HG03135 (cell line): ENCODE data around the gene SULT2A1.
"Not testable (repeated sequence)": the region's sequence is repeated elsewhere in the genome, so short reads cannot be mapped to it uniquely, and the experiment has no call there.

Experiments used
- ATAC-seq: cut with Tn5 transposase; IDR thresholded peaks from one replicate; pipeline ENCODE4 v1.9.1; 2021; ENCODE audit warnings: mild to moderate bottlenecking, moderate library complexity; ENCODE audit not compliant: unreplicated experiment

SULT2A1 gene

DNA sequence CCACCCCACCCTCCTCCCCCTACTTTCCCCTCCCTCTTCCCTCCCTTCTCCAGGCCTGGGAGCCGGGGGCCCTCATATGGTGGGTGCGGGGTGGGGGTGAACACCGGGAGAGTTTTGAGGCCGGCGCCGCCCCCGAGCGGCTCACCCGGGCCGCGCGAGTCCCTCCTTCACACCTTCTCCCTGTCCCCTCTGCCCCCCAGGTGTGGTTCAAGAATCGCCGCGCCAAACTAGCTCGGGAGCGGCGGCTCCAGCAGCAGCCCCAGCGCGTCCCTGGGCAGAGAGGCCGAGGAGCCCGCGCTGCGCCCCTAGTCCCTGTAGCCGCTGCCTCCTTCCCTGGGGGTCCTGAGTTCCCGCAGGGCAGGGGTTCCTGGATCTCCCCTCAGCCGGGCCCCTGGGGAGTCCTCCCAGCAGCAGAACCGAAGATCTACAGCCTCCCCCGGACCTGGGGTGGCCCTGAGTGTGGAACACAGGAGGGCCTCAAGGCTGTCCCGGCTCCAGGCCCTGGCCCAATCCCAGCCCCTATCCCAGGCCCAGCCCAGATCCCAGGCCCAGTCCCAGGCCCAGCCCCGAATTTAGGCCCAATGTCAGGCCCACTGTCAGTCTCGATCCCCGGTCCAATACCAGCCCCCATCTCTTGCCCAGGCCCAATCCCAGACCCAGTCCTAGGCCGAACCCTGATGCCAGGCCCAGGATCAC, 25.4 kb downstream of the SULT2A1 start:
- ATAC-seq = no peak

DNA sequence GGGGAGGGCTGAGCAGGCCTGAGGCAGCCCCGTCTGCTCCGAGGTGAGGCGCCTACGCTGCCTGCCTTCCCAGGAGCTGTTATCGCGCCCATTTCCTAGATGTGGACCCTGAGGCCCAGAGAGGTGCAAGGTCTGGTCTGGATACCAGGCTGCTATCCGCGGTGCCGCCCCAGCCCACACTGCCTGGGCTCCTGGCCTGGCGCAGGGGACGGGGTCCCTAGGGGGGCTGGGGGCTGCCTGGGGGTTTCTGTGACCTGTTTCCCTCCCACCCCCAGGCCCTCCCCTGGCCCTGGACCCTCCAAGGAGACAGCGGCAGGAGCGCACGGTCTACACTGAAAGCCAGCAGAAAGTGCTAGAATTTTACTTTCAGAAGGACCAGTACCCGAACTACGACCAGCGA, 26.3 kb downstream of the SULT2A1 start:
- not testable (repeated sequence) for ATAC-seq

DNA sequence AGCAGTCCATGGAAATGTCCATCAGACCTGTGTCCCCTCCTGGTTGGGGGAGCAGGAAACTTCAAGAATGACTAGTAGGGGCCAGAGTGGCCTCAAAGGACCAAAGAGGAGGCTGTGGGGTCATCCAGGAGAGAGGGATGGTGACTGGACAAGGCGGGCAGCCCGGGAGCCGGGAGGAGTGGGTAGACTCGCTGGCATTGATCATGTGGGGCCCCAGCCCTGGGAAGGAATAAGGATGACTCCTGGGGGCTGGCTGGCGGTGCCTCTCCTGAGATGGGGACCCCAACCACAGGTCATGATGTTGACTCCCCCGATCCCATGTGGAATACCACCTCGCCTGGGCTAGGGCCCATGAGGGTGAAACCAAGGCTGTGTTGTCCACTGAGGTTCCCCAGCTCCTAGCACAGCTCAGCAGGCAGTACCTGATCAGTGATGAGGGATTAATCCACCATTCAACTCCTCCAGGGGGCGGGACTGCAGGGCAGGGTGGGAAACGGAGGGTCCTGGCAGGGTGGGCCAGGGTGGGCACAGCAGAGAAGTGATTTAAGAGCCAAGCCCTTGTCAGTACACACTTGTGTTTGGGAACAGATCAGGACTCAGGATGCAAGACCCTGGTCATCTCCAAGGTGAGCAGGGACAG, 27.3 kb downstream of the SULT2A1 start, which contains the start of gene TPRX2:
Gene TPRX2, plus strand, starts transcription at position 590 of the 640 bp plus-strand sequence. Its CDS starts 12 bp downstream, at position 602.
- ATAC-seq = not testable (repeated sequence)

DNA sequence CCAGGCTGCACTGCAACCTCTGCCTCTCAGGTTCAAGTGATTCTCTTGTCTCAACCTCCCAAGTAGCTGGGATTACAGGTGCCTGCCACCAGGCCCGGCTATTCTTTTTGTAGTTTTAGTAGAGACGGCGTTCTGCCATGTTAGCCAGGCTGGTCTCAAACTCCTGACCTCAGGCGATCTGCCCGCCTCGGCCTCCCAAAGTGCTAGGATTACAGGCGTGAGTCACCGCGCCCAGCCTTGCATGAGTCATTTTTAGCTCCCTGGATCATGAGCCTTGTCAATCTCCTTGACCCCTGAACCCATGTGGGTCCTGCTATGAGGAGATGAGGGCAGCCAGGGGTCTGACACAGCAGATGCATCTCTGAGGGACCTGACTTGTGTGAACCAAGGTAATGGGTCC, 27.9 kb downstream of the SULT2A1 start:
- ATAC-seq = not testable (repeated sequence)

DNA sequence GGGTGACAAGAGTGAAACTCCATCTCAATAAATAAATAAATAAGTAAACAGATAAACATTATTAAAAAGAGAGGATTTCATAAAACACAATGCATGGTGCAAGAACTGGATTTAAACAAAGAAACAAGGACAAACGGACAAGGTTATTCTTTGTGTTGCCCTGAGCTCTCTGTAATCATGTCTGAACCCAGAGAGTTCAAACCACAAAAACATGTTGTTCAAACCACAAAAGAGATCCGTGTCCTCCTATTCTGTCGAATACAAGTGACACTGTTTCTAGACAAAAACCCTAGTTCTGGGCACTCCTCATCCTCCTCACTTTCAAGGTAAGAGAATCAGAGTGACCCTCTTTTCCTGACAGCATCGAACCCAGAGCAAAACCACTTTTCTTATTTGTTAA, 31.7 kb downstream of the SULT2A1 start:
- no peak for ATAC-seq

DNA sequence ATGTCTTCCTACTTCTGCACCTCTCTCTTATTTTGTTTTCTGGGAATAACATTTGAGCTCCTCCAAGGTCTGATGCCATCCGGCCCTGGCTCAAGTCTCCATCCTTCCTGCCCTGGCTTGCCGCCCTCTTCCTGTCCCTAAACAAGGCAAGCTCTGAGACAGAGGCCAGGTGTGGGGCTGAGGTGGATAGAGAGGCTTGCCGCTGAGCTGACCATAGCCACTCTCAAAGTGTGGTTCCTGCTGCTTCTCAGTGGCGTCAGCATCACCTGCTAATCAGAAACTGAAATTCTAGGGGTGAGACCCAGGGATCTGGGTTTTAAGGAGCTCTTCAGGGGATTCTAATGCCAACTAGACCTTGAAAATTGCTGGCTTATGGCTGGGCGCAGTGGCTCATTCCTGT, 33.1 kb downstream of the SULT2A1 start:
- no peak for ATAC-seq

DNA sequence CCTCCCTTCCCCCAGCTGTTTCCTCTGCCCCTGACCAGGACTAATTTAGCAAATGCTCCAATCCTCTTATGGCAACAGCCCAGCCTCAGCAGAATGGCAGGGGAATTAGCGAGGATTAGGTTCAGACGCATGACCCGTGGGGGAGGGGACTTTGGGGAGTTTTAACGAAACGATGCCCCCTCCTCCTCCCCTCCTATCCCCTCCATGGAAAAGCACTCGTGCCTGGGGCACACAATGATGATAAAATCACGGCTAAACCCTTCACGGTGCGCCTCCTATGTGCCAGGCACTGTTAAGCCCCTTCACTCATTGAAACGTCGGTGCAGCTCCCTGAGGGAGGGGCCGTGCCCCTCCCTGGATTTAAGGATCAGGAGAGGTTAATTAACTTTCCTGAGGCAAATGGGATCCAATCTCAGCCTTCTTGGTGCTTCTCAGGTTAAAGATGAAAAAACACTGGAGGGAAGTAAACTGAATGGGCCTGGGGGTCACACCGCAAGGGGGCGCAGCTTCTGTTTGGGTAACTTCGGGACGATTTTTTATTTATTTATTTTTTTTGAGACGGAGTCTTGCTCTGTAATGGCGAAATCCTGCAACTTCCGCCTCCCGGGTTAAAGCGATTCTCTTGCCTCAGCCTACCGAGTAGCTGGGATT, 37.2 kb downstream of the SULT2A1 start:
- ATAC-seq = no peak

DNA sequence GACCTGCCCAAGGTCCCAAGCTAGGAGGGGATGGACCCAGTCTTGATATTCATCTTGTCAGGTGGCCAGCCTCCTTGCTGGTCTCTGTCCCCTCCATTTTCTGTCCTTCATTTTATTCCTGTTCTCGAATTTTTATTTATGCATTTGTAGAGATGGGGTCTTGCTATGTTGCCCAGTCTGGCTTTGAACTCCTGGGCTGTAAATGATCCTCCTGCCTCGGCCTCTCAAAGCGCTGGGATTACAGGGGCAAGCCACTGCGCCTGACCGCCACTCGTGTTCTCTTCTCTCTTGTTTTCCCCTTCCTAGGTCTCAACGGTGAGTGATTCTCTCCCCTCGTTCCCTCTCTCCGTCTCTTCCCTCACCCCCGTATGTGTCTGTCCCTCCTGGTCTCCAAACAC, 37.7 kb downstream of the SULT2A1 start:
- no peak for ATAC-seq

DNA sequence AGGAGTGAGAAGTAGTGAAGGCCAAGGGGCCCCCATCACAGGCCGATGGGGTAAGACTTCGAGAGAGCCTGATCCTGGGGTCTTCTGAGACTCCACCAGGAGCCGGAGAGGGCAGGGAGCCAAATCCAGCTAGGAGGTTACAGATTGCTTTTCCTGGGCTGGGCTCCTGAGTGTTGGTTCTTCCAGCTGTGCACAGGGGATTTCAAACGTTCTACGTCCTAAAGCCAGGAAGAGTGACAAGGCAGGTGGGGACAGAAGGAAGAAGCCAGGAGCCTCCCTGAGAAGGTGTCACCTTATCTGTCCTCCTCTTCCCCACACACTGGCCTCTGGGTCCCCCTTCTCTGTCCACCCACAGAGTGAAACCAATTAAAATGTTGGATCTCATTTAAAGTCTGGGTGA, 43.2 kb downstream of the SULT2A1 start:
- ATAC-seq = no peak

DNA sequence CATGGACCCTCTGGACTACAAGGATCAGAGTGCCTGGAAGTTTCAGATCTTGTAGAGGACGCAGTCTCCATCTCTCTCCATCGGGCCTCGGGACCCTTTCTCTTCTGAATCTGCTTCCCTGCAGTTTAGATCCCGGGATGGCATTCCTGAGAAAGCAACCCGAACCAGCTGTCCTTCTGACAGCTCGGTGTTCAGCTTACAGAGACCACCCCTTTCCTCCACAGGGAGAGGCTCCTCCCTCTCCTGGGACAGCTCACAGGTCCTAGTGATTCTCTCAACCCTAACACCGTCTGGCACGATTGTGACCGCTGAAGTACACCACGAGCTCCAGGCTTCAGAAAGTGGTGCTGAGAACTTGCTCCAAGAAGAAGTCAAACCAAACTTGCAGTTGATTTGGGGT, 46.2 kb downstream of the SULT2A1 start:
- no peak for ATAC-seq

DNA sequence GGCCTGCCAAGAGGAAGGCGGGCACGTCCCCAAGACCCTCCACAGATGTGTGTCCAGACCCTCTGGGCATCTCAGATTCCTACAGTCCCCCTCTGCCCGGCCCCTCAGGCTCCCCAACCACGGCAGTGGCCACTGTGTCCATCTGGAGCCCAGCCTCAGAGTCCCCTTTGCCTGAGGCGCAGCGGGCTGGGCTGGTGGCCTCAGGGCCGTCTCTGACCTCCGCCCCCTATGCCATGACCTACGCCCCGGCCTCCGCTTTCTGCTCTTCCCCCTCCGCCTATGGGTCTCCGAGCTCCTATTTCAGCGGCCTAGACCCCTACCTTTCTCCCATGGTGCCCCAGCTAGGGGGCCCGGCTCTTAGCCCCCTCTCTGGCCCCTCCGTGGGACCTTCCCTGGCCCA, 46.7 kb downstream of the SULT2A1 start:
- no peak for ATAC-seq

DNA sequence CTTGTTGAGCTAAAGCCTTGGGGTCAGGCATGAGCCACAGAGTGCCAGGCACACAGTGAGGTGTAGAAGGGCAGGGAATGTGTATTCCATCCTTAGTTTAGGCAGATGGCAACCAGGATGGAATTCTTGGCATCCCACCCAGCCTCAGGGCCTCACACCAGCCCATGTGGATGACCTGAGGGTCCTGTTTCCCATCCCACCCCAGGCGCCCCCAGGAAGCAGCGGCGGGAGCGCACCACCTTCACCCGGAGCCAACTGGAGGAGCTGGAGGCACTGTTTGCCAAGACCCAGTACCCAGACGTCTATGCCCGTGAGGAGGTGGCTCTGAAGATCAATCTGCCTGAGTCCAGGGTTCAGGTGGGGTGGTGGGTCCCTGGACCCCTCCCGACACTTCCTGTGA, 50.1 kb downstream of the SULT2A1 start:
- no peak for ATAC-seq

DNA sequence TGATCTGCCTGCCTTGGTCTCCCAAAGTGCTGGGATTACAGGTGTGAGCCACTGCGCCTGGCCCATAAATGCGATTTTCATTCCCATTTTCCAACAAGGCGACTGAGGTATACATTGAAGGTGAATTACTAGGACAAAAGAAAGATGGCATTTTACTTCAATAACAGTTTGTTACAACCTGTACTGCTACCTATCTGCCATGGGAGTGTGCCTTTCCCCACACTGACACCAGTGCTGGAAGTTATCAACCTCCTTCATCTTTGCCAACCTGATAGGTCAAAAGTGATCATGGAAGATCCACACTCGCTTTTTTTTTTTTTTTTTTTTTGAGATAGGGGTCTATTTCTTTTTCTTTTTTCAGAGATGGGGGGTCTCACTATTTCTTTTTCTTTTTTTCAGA, 53.4 kb downstream of the SULT2A1 start:
- ATAC-seq = no peak

DNA sequence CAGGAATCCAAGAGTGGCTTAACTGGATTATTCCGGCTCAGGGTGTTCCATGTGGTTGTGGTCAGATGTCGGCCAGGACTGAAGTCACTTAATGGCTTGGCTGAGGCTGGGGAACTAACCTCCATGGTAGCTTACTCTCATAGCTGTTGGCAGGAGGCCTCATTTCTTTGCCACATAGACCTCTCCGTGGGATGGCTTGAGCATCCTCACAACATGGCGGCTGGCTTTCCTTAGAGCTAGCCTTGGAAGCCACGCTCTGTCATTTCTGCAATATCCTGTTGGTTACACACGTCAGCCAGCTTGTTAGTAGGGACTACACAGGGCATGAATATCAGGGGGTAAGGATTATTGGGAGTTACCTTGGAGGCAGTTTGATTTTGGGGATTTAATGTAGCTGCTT, 59.3 kb downstream of the SULT2A1 start:
- no peak for ATAC-seq

DNA sequence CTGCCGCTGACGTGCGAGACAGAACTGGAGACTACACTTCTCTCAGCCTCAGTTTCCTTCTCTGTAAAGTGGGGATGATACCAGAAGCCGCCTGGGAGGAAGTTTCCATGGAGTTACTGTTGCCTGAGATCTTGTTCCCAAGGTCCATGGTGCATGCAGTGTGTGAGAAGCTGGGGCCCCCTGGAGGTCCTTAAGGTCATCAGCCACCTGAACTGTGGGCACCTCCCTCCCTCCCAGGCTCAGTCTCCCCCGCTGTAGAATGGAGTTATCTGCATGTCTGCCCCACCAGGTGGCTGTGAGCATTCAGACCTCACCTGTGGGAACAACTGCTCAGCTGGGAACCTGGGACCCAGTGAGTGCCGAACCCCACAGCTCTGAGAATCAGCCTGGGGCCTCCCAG, 61.7 kb downstream of the SULT2A1 start:
- ATAC-seq = no peak

DNA sequence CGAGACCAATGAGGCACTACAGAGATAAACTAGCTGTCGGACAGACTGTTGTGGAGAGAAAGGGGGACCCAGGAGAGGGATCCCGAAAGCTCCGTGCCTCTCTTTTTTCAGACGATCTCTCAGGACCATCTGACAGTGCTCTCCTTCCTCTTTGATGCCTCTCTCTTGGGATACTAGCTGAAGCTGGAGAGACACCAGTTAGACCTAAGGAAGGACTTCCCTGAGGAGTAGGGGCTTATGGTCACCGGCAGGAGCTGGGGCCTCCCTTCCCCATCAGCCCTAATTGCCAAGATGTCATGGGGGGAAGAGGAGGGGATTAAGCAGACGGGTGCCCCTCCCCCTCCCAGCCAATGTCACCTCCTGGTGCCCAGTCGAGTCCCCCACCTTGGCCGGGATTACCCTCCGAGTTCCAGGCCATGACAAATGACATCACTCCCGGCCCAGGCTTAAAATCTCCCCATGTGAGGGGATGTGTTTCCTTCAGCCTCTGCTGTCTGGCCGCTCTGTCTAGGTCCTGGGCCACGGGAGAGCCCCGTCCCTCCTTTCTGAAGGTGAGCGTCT, 64.6 kb downstream of the SULT2A1 start, which contains the start of gene CRX:
Gene CRX, plus strand, starts transcription at position 478 of the 561 bp plus-strand sequence. CDS start 12,507 bp downstream, outside the sequence.
- no peak for ATAC-seq
